ENCODE results near the gene RNF213. TPM values are rescaled to one million over a fixed set of nuclear protein-coding genes. Genes with fewer than 3 reads are reported as not detected.

RNF213 gene
- polyA plus RNA-seq, 1 donor (not counting 4 experiments of a cell fraction or from before 2014, with no cell fraction given) = 24.4 TPM

DNA sequence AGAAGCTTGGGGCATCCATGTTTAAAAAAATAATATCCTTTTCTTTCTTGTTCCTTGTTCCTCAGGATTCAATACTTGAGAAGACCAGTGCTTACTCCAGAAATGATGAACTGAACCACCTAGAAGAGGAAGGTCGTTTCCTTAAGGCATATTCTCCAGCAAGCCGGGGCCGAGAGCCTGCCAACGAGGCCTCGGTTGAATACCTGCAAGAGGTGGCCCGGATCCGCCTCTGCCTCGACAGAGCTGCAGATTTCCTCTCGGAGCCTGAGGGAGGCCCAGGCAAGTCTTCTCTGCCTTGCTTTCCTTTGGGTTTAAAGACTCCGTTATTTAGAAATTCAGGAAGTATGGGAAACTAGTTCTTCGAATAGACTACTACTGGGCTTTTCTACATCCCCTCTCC, 111.8 kb downstream of the RNF213 start:
- Histone ChIP-seq H3K27me3 (ENCODE audit: control insufficient read depth, extremely low read depth, insufficient read depth, low read length) (no peaks in the 10 kb centered on the region), H4K20me1 (ENCODE audit: control insufficient read depth, extremely low read depth, insufficient read depth, low read length) (no peaks in the 10 kb centered on the region), H3K9me1 (ENCODE audit: control insufficient read depth, extremely low read depth, insufficient read depth, low read length) (no peaks in the 10 kb centered on the region), H3K4me2 (ENCODE audit: control insufficient read depth, extremely low read depth, insufficient read depth, low read depth, low read length) (no peak overlapping the region), H3K79me2 (ENCODE audit: control insufficient read depth, insufficient read depth, low read length) (no peaks in the 10 kb centered on the region), H3K4me3 (ENCODE audit: control insufficient read depth in 2 of 3, extremely low read depth in 1 of 3, insufficient read depth in 2 of 3, low read depth in 1 of 3, low read length in 3 of 3) (no peak overlapping the region), H3K36me3 (ENCODE audit: control insufficient read depth in 2 of 2, extremely low read depth in 1 of 2, insufficient read depth in 2 of 2, low read length in 2 of 2) (peaks cover 43 to 44% of the 10 kb centered on the region in 2 experiments), H2AFZ (ENCODE audit: control insufficient read depth, low read length) (no peak overlapping the region), H3K9me3 (ENCODE audit: control insufficient read depth, low read depth, low read length) (no peaks in the 10 kb centered on the region), H3K4me1 (ENCODE audit: control insufficient read depth, extremely low read depth, insufficient read depth, low read length) (no peaks in the 10 kb centered on the region), H3K9ac (ENCODE audit: control insufficient read depth, extremely low read depth, insufficient read depth, low read length) (no peak overlapping the region), H3K27ac (ENCODE audit: control insufficient read depth, insufficient read depth, low read length) (no peak overlapping the region)
- TF ChIP-seq, protein P1, sequence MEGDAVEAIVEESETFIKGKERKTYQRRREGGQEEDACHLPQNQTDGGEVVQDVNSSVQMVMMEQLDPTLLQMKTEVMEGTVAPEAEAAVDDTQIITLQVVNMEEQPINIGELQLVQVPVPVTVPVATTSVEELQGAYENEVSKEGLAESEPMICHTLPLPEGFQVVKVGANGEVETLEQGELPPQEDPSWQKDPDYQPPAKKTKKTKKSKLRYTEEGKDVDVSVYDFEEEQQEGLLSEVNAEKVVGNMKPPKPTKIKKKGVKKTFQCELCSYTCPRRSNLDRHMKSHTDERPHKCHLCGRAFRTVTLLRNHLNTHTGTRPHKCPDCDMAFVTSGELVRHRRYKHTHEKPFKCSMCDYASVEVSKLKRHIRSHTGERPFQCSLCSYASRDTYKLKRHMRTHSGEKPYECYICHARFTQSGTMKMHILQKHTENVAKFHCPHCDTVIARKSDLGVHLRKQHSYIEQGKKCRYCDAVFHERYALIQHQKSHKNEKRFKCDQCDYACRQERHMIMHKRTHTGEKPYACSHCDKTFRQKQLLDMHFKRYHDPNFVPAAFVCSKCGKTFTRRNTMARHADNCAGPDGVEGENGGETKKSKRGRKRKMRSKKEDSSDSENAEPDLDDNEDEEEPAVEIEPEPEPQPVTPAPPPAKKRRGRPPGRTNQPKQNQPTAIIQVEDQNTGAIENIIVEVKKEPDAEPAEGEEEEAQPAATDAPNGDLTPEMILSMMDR (optimal IDR thresholded peaks at IDR 0.05 in 1 of 3, IDR thresholded peaks at IDR 0.05 in 1 of 3, conservative IDR thresholded peaks at IDR 0.05 in 1 of 3; ENCODE audit: extremely low read depth in 1 of 3, insufficient read depth in 2 of 3, low read length in 3 of 3) = no peak
- no peak for TF ChIP-seq EZH2 (IDR thresholded peaks at IDR 0.05; ENCODE audit: low read length)
- FAIRE-seq = no peak
- no peak for DNase-seq (ENCODE audit: low read depth, low spot score)
- dilution Hi-C loops (cut with MboI; ENCODE audit: extremely low pct_ligation_motif_present, low sequenced_read_pairs) = no loop called here

DNA sequence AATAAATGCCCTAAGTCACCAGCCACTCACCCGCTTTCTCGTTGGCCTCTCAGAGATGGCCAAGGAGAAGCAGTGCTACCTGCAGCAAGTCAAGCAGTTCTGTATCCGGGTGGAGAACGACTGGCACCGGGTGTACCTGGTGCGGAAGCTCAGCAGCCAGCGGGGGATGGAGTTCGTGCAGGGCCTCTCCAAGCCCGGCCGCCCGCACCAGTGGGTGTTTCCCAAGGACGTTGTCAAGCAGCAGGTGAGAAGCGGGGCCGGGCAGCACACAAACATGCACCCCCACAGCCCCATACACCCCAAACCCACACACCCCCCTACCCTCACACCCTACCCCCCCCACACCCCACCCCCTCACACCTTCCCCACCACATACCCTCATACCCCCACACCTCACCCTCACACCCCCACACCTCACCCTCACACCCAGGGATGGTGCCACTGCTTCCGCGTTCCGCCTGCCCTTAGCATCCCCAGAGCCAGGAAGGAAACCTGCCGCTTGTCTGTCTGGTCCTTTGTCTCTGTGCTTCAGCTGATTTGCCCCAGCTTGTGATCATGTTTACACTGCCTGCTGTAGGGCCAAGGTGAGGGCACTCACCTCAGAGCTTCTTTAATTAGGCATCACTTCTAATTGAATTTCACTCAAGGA, 112.4 kb downstream of the RNF213 start:
- no peak for FAIRE-seq
- dilution Hi-C loops (cut with MboI; ENCODE audit: extremely low pct_ligation_motif_present, low sequenced_read_pairs) = no loop called here

More for the DNA sequence above, 112.4 kb downstream of the RNF213 start:
- Histone ChIP-seq H3K9ac (ENCODE audit: control insufficient read depth, extremely low read depth, insufficient read depth, low read length) (no peak overlapping the region), H3K79me2 (ENCODE audit: control insufficient read depth, insufficient read depth, low read length) (no peaks in the 10 kb centered on the region), H3K36me3 (ENCODE audit: control insufficient read depth in 2 of 2, extremely low read depth in 1 of 2, insufficient read depth in 2 of 2, low read length in 2 of 2) (peaks cover 39 to 44% of the 10 kb centered on the region in 2 experiments), H3K4me3 (ENCODE audit: control insufficient read depth in 2 of 3, extremely low read depth in 1 of 3, insufficient read depth in 2 of 3, low read depth in 1 of 3, low read length in 3 of 3) (no peak overlapping the region), H4K20me1 (ENCODE audit: control insufficient read depth, extremely low read depth, insufficient read depth, low read length) (no peaks in the 10 kb centered on the region), H2AFZ (ENCODE audit: control insufficient read depth, low read length) (no peak overlapping the region), H3K4me2 (ENCODE audit: control insufficient read depth, extremely low read depth, insufficient read depth, low read depth, low read length) (no peak overlapping the region), H3K9me3 (ENCODE audit: control insufficient read depth, low read depth, low read length) (no peaks in the 10 kb centered on the region), H3K27me3 (ENCODE audit: control insufficient read depth, extremely low read depth, insufficient read depth, low read length) (no peaks in the 10 kb centered on the region), H3K27ac (ENCODE audit: control insufficient read depth, insufficient read depth, low read length) (no peak overlapping the region), H3K4me1 (ENCODE audit: control insufficient read depth, extremely low read depth, insufficient read depth, low read length) (no peaks in the 10 kb centered on the region), H3K9me1 (ENCODE audit: control insufficient read depth, extremely low read depth, insufficient read depth, low read length) (no peaks in the 10 kb centered on the region)
- DNase-seq (ENCODE audit: low read depth, low spot score) = no peak
- TF ChIP-seq, protein P1 (optimal IDR thresholded peaks at IDR 0.05 in 1 of 3, IDR thresholded peaks at IDR 0.05 in 1 of 3, conservative IDR thresholded peaks at IDR 0.05 in 1 of 3; ENCODE audit: extremely low read depth in 1 of 3, insufficient read depth in 2 of 3, low read length in 3 of 3) = no peak
- TF ChIP-seq EZH2 (IDR thresholded peaks at IDR 0.05; ENCODE audit: low read length) = no peak

All from keratinocyte (primary cell).